Measurements from ENCODE around the gene IL1A.

- TF ChIP-seq CTCF (IDR thresholded peaks at IDR 0.05) (no peak), POLR2AphosphoS5 (IDR thresholded peaks at IDR 0.05) (no peak), POLR2A (IDR thresholded peaks at IDR 0.05) (no peak)
These were observed 36.0 kb upstream of the IL1A start for GRCh38 chr2:112820343-112820742.
